ENCODE data around the gene PRKCE. TPM values are rescaled to one million over a fixed set of nuclear protein-coding genes. Genes with fewer than 3 reads are reported as not detected.
A peak's percentile ranks its signal among the peaks of the same experiment; 100 is the strongest.

Gene PRKCE
- total RNA-seq, 1 donor from 2014 or later, result 30.5 TPM

DNA sequence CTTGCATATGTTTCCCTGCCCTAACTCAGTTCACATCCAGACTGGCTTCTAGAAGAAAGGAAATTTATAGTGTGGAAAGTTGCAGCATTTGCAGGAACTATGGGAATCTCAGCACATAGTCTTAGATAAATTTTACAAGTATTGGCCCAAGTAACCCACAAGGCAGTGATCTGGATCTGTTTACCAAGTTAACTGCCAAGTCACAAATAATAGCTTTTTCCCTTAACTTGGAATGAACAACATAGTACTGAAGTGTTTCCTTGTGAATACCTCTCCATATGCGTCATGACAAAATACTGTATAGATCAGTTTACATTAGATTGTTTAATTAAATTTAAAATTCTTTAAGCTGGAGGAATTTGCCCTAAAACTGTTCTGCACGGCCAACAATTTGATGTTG, 390.0 kb downstream of the PRKCE start:
- ATAC-seq (no peak), DNase-seq (ENCODE audit: low spot score) (no peak)
- intact Hi-C loops (cut with DNase I), result no loop called here

DNA sequence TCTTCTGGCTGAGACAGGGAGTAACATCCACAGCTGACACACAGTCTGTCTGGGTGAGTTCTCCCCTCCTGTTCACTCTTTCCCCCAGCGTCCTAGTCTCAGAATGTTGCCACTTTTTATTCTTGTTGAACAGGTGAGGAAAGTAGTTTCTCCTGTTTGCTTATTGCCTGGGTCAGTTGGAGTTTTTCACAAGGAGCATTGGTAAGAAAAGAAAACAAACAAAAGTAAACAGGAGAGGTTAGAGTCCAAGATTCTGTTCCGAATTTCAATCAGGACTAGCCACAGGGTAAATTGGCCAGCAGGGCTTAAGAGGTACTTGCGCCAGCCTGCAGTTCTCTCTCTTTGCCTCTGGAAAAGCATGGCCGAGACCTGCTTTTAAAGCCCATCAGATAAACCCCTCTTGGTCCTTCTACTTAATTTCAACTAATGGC, 390.7 kb downstream of the PRKCE start:
- intact Hi-C loops (cut with DNase I), result no loop called here
- no peak for DNase-seq (ENCODE audit: low spot score)
- ATAC-seq, result no peak

DNA sequence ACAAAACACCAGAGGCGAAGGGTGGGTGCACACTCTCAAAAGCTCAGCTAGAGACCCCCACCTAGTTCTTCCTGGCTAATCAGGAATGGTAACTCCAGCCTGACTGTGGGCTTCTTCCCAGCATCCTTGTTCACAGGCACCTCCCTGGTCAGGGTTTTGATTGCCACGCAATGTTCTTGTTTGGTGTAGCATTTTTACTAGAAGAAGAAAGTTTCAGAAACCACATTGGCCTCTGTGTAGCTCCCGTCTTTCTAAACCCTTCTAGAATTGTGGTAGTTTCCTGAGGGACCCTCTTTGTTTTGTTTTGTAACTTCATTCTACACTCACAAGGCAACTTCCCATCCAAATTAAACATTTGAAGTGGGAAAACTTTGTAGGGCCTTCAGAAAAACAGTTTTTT, 391.2 kb downstream of the PRKCE start:
- intact Hi-C loops (cut with DNase I), result no loop called here
- ATAC-seq, result peak; percentile 59
- no peak for DNase-seq (ENCODE audit: low spot score)

DNA sequence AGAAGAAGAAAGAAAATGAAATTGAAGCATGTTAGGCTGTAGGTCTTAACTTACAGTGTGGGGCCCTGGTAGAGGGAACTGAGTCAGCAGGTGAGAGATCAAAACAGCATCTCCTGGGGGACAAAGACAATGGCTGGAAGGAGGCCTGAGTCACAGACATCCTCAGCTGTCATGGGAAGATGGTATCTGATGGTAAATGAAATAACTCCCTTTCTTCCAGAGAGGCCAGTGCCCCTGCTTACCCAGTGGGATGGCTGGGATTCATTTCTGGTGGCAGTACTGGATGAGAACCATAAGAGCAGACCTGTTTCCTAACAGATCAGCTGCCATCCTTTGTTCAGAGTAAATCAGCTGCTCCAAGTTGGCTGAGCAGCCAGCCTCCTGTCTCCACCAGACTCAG, 394.4 kb downstream of the PRKCE start:
- no peak for ATAC-seq
- no peak for DNase-seq (ENCODE audit: low spot score)
- intact Hi-C loops (cut with DNase I), result no loop called here

DNA sequence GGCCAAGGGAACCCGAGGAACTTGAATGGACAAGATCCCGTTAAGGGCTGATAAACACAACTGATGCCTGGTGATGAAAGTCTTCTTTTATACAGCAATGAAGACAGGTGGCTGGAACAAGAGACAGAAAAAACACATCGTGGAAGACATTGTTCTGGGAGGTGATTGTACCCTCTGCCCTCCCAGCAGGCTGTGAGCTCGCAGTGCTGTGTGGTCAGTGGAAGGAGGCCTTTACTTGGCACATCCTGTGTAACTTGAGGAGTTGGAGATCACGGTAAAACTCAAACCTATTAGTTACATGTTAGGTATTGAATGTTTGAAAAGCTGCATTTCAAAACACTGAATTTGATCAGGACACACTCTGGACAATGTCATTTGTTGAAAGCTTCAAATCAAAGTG, 395.8 kb downstream of the PRKCE start:
- intact Hi-C loops (cut with DNase I), result no loop called here
- ATAC-seq, result no peak
- DNase-seq (ENCODE audit: low spot score), result no peak

DNA sequence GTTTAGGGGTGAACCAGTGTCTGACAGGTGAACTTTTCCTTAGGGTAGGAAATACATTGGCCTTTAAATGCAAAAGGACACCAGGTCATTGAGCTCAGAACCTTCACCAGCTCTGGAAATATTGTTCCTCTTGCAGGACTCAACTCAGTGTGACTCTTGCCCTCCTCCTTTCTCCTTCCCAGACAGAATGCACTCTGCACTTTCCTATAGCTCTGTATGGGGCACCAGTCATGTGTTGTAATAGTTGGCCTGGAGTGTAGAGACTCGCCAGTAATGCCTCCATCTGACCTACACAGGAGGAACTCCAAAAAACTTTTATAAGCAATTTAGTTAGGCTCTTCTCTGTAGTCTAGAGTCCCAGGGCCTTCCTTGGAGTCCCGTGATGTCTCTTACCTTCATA, 397.2 kb downstream of the PRKCE start:
- intact Hi-C loops (cut with DNase I), result no loop called here
- DNase-seq (ENCODE audit: low spot score) (no peak), ATAC-seq (no peak)

DNA sequence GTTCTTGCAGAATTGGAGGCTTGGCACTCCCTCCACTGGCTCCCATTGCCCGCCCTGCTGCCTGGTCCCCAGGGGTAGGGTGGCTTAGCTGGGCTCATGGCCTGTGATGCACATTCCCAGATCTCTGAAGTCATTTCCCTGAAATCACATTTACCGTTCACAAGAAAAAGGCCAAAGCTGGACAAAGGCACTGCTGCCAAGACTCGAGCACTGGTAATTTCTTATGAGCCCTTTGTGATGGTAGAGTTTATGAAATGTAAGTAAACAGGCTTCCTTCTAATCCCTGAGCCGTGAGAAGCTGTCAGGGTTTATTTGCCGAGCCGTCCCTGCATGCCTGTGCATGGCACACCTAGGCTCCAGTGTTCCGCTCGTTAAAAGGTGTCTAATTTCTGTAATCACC, 398.6 kb downstream of the PRKCE start:
- intact Hi-C loops (cut with DNase I), result no loop called here
- DNase-seq (ENCODE audit: low spot score), result no peak
- no peak for ATAC-seq

DNA sequence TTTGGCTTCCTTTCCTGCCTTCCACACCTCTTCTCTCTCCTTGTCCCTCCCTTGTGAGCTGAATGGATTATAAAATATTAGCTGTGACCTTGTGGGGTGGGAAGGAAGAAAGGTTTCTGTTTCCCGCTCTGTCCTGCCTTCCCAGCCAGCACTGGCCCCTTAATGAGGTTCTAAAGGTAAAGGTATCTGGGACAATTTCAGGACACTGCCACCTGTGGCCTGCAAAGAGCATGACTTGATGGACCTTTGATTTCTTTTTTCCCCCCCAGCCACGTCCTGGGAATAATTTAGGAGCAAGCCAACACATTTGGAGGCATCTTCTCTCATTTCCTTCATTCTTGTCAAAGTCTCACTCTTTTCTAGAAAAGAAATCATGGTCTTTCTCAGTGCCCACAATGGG, 399.0 kb downstream of the PRKCE start:
- ATAC-seq (no peak), DNase-seq (ENCODE audit: low spot score) (no peak)
- intact Hi-C loops (cut with DNase I), result no loop called here

DNA sequence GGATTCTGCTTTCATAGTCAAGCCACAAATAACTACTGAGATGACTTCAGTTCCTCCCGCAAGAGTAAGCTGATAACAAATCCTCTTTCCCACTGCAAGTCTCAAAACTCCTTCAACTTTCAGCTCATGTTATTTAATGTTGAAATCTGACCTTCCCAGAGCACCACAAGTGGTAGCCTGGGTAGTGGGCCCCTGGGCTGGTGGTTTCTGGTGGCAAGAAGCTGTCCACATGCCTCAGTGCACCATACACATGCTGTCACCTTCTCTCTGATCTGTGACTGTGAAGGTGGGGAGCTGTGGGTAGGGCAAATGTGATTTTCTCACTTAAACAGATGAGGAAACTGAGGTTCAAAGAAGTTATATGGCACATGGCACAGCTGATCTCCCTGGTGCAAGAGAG, 399.6 kb downstream of the PRKCE start:
- intact Hi-C loops (cut with DNase I), result no loop called here
- ATAC-seq (no peak), DNase-seq (ENCODE audit: low spot score) (no peak)

DNA sequence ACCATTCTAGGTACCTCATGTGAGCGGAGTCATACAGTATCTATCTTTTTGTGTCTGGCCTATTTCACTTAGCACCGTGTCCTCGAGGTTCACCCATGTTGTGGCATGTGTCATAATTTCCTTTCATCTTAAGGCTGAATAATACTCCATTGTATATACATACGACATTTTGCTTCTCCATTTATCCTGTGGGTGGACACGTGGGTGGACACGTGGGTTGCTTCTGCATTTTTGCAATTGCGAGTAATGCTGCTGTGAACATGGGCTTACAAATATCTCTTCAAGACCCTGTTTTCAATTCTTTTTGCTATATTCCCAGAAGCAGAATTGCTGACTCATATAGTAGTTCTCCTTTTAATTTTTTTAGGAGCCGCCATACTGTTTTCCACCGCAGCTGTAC, 402.1 kb downstream of the PRKCE start:
- intact Hi-C loops (cut with DNase I), result no loop called here
- DNase-seq (ENCODE audit: low spot score) (no peak), ATAC-seq (no peak)

DNA sequence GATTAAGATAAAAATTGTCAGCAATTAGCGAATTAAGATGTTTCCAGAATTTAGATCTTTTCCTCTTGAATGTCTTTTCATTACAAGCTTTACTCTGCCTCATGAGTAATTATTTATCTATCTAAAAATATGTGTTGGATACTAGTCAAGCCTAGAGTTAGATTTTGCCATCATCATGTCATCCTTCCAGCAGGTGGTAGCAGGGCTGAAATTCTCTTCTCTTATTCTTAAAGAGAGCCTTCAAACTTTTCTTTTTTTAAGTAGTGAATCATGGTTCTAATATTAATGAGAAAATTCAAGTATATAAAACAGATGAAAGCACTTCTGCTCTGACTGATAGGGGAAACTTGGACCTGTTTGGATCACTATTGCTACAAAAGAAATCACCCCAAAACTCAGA, 405.1 kb downstream of the PRKCE start:
- intact Hi-C loops (cut with DNase I), result no loop called here
- DNase-seq (ENCODE audit: low spot score) (no peak), ATAC-seq (no peak)

DNA sequence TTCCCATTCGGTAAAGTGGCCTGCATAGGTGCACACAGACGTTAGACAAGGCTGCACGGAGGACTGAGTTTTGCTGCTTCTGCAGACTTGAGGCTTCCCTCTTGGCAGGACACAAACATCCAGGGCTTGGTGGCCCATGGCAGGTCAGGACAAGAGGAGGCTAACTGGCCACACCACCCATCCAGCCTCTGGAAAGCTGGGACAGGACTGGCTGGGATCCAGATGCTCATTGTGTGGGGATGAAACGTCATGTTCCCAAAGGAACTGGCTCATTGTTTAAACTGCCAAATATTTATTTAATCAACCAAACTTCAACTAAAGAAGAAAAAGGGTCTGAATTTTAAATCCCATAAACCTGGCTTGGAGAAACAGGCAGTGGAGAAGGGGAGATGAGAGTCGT, 406.7 kb downstream of the PRKCE start:
- intact Hi-C loops (cut with DNase I), result no loop called here
- ATAC-seq (no peak), DNase-seq (ENCODE audit: low spot score) (no peak)

DNA sequence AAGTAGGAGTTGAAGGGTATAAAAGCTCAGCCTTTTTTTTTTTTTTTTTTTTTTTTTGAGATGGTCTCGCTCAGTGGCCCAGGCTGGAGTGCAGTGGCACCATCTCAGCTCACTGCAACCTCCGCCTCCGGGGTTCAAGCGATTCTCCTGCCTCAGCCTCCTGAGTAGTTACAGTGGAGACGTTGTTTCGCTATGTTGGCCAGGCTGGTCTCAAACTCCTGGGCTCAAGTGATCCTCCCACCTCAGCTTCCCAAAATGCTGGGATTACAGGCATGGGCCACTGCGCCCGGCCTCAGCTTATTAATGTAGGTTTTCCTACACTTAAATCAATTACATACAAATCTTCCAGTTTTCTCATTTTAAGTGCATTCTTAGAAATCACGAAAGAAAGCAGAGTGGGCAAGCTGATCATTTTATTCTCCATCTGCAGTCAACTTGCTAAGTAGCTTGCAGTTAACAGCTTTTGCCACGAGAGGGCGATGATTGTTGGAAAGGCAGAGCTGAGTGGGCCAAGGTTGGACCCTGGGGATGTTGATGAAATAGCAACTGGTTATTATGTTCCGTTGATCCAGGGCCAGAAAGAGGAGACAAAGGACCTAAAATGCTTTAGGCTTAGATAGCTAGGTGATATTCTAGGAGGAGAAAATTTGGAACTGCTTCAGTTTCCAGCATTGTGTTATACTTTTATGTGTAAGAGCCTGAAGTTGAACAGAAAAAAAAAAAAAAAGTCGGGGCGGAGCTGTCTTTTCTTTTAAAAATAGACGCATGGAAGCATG, 411.4 kb downstream of the PRKCE start:
- intact Hi-C loops (cut with DNase I), result loop anchor here (10.0 kb wide), 1 partner anchor 302 kb away; no protein-coding TSS in a partner anchor
- DNase-seq (ENCODE audit: low spot score) (peak; percentile 93), ATAC-seq (peak; percentile 94)

DNA sequence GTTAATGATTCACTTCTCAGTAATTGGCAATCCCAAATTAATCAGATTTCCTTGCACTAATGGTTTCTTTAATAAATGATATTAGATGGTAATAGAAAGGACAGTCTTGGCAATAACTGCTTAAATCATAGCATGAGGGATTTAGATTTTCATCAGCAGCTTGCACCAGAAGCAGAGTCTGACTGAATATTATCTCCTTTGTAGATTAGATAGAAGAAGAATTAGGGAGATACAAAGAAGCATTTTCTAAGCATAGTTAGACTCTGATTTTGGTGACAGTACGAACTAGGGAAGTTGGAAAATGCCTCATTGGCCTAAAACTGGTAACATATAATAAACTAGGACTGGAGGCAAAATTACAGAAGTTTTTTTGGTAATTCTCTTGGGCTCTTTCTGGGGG, 412.9 kb downstream of the PRKCE start:
- ATAC-seq (no peak), DNase-seq (ENCODE audit: low spot score) (no peak)
- intact Hi-C loops (cut with DNase I), result loop anchor here (10.0 kb wide), 1 partner anchor 300 kb away; no protein-coding TSS in a partner anchor

DNA sequence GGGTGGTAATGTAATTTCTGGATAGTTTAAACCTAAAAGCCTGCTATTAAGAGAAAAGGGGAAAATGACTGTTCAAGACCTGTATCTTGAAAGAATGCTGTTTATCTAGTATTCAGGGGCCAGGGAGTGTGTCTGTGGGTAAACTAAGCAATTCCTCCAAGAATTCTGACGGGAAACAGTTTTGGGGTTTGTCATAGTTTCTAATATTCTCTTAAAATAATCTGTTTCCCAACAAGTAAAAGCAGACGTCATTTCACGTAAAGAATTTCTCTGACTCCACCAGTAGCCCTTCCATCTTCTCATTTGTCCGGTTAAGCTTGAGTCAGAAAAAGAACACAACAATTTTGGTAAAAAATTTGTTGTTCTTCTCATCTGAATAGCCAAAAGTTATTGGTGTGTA, 413.7 kb downstream of the PRKCE start:
- DNase-seq (ENCODE audit: low spot score) (no peak), ATAC-seq (no peak)
- intact Hi-C loops (cut with DNase I), result loop anchor here (10.0 kb wide), 1 partner anchor 300 kb away; no protein-coding TSS in a partner anchor

DNA sequence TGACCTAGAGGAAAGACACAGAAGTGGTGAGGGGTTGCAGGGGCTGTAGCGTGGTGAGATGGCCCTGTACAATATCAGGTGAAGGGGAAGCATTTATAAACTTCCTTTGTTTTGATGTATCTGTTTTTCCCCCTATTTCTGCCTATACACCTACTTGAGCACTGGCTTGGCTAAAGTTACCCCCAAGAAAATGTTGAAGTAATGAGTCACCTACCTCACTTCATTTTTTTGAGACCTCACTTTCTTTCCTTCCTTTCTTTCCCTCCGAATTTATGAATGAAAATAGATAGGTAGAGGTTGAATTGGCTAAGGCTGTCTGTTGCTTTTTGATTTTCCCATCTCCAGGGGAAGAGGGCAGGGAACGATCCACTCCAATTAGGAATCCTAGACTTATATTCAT, 414.6 kb downstream of the PRKCE start:
- intact Hi-C loops (cut with DNase I), result loop anchor here (10.0 kb wide), 1 partner anchor 299 kb away; no protein-coding TSS in a partner anchor

DNA sequence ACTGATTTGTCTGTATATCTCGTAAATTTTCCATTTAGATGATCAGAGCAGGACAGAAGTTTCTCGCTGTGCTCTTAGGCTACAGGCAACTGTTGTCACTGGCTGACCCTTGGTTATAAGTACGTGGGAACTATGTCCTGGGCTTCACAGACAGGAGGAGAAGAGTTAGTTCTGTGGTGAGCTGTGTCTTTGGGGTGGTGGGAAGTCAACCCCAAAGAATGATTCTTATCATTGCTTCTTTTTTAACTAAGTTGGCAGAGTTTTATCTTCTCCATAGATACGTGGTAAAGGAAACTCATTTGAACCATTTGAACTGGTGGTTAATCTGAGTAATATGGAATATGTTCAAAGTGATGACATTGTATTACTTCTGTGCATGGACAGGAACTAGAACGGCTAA, 415.1 kb downstream of the PRKCE start:
- no peak for DNase-seq (ENCODE audit: low spot score)
- intact Hi-C loops (cut with DNase I), result loop anchor here (10.0 kb wide), 1 partner anchor 298 kb away; no protein-coding TSS in a partner anchor
- no peak for ATAC-seq

More for the DNA sequence above, 414.6 kb downstream of the PRKCE start:
- DNase-seq (ENCODE audit: low spot score) (no peak), ATAC-seq (no peak)

DNA sequence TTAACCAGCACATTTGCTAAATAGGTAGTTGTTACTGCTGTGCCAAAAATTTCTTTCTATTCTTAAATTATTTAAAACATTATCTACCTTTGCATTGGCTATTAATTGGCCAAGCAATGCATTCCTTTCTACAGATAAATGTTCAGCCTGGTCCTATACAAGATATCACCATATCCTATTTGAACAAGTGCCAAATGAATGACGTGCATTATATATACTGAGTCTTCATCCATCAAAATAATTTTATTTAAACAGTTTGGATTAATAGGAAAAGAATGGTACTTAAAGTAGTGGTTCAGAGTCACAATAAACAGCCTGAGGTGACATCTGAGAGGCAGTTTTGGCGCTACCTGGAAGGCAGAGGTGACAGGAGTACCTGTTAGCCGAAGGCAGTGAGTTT, 415.6 kb downstream of the PRKCE start:
- intact Hi-C loops (cut with DNase I), result loop anchor here (10.0 kb wide), 1 partner anchor 298 kb away; no protein-coding TSS in a partner anchor
- DNase-seq (ENCODE audit: low spot score) (no peak), ATAC-seq (no peak)

DNA sequence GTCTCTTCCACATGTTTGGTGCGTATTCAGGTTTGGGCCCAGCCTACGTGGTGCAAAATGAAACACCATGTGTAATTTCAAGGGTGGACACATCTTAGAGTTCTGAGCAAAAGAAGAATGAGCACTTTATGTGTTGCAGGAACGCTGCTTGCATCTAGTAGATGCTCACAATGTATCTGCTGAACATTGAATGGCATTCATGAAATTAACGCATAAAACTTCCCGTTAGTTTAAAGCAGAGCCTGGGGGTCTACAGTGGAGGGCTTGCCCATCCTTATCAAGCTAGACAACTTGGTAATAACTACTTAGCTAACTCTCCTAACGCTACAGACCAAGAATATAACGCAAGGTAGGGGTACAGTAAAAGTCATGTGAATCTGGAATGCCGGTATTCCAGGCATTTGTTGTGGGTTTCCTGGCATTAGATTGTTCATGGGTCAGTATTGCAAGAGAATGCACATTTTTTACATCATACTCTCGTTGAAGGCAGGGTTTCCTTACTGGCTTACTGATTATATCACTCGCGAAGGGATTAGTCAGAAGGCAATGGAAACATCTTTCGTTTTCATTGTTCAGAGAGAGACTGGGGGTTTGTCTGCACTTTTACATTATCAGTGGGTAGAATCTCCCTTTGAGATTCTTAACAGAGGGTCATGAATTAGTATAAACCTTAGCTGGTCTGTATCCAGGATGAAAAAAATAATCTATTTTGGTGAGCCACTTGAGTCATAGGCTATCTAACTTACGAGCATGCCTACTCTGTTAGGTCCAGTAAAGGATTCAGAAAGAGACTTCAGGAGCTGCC, 416.2 kb downstream of the PRKCE start:
- DNase-seq (ENCODE audit: low spot score), result no peak
- intact Hi-C loops (cut with DNase I), result loop anchor here (10.0 kb wide), 1 partner anchor 297 kb away; no protein-coding TSS in a partner anchor
- no peak for ATAC-seq

DNA sequence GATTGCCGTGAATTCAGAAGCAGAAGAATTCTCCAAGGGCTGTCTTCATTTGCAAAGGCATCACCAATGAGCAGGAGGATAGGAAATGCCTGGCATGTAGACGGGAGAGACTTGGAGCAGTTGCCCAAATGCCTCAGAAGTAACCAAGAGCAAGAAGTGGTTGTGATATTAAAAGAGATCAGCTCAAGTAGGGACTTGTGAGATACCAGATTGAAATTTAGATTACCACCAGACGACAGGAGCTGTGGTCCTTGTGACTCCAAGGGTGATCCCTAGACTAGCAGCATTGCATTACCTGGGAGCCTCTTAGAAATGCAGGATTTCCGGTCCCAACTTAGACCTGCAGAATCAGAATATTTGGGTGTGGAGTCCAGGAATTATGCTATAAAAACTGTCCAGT, 417.2 kb downstream of the PRKCE start:
- ATAC-seq, result no peak
- DNase-seq (ENCODE audit: low spot score), result no peak
- intact Hi-C loops (cut with DNase I), result loop anchor here (10.0 kb wide), 1 partner anchor 296 kb away; no protein-coding TSS in a partner anchor

Measured in sciatic nerve (tissue), 2 donors.